Activated naive CD4-positive, alpha-beta T cell (primary cell): ENCODE results near the gene RAB40B.

Experiments
- DNase-seq, 4 experiments: peaks; one replicate each; lab custom pipeline; 2025; lab: John Stamatoyannopoulos, UW

RAB40B gene

DNA sequence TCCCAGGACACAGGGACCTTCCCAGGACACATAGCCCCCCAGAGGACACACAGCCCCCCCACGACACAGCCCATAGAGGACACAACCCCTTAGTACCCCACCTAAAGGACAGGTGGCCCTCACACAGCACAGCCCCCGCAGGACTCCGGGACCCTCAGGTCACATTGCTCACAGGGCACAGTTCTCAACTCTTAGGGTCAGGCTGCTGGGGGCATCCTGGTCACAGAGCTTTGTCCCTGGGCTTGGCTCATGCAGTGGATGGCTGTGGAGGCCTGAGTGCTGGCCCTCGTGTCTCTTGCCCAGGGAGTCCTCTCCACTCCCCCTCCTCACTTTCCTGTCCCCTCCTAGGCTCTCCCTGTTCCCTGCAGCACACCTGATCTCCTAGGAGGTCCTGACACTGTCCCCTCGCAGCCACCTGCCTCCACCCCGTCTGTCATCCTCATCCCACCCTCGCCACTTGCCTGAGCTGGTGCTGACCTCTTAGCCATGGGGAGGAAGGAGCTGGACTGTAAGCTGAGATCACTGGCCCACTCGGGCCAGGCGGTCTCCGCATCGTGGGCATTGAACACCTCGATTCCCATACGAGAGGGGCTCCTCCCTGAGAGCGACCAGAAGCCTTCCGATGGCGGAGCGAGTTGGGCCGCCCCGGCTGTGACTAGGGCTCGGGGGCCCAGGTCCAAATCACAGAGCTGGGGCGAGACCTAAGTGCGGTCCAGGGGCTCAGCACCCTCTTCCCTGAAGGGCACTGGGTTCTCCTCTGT lies 48.8 kb downstream of the RAB40B start:
- DNase-seq: no peak

DNA sequence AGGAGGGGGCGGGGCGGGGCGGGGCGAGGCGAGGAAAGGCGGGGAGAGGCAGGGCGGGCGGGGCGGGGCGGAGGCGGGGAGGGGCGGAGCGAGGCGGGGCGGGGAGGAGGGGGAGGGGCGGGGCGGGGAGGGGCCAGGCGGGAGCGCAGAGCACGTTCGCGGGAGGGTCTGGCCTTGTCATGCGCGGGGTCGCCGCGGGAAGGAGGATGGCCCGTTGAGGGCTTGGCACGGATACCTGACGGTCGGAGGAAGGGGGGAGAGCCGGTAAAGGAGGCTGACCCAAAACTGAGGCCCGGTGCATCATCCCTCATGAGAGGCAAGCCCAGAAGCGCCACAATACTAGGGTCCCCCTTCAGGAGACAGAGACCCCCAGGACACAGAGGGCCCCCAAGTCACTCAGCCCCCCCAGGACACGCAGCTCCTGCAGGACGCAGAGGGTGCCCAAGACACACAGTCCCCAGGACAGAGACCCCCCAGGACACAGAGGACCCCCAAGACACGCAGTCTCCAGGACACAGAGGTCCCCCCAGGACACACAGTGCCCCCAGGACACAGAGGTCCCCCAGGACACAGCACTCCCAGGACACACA lies 49.7 kb downstream of the RAB40B start:
- DNase-seq: peak in 1 of 4 experiments; percentile 45

DNA sequence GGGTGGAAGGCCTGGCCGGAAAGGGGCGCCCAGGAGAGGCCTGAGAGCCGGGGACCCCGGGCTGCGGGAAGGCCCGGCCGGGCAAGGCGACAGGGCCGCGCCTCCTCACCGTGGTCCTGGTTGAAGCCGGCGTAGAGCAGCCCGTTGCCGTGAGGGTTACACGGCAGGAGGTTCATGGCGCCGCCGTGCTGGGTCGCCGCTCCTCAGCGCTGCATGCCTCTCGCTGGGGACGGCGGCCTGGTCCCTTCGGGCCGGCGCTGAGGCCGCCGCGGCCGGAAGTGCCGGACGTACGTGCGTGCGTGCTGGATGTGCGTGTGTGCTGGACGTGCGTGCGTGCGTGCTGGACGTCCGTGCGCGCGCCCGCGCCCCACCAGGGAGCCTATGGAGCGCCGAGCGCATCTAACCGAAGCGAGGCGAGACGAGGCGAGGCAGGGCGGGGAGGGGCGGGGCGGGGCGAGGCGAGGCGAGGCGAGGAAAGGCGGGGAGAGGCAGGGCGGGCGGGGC lies 50.3 kb downstream of the RAB40B start, which contains the start of gene WDR45B:
WDR45B (minus strand) TSS at position 280 of the 504 bp plus-strand sequence; CDS start at position 176, 104 bp downstream.
- peak; percentile 72 to 89 (median 78) for DNase-seq

DNA sequence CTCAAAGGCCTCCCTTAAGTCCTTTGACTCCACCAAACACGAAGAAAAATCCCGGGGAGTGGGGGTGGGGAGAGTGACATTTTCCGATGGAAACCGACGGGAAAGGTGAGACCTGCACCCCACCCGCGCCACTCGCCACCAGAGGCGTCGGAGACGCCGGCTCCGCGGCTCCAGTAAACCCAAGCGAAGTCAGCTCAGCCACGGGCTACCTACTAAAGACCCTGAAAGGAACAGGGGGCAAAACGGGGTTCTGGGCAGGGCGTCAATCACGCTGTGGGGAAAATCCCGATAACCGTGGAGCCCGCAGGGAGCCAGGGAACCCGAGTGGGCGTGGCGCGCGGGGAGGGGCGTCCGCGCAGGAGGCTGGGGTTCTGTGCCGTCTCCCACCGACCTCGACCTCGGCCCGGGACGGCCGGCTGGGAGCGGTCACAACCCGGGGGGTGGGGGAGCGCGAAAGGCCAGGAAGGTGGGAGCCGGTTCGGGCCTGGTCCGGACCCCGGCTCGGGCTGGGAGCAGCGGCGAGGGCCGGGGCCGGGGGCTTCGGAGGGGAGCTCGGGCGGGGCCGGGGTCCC lies 50.8 kb downstream of the RAB40B start:
- peak in 3 of 4 experiments; percentile 13 to 50 (median 19) for DNase-seq

DNA sequence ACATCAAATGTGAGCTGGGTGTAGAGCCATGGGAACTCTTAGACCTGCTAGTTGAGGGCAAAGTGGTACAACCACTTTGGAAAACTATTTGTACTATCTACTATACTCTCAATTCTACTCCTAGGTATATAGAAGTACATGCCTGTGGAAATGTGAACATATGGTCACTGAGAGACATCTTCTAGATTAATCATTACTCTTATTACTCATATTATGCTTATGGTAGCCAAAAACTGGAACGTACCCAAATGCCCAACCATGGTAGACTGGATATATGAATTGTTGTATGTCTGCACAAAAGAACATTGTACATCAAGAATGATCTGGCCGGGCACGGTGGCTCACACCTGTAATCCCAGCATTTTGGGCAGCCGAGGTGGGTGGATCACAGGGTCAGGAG lies 53.0 kb downstream of the RAB40B start:
- DNase-seq: no peak

DNA sequence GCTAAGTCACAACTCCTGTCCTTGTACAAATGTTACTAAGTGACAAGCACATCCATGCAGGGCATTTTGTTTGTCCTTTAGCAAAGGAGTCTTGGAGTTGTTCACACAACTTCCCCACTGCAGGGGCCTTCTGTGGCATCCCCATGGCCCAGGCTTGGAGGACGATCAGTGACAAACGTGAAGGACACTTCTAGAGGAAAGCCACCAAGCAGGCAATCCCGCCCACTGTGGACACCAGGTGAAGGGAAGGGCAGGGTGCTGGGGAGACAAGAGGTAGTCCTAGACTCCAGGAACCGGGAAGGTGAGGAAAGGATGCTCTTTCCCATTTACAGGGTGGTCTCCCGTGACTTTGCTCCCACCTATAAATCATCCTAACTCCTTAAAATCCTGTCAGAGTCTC lies 54.4 kb downstream of the RAB40B start:
- DNase-seq: no peak

DNA sequence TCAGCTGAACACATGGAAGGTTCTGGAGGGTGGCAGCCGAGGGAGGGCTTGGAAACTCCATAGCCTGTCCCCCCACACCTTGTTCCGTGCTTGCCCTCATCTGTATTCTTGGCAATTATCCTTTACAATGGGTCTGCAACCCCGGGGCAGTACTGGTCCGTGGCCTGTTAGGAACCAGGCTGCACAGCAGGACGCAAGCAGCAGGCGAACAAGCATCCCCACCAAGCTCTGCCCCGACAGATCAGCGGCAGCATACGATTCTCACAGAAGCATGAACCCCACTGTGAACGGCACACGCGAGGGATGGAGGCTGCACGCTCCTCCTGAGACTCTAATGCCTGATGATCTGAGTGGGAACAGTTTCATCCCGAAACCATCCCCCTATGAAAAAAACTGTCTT lies 56.5 kb downstream of the RAB40B start:
- DNase-seq: no peak

DNA sequence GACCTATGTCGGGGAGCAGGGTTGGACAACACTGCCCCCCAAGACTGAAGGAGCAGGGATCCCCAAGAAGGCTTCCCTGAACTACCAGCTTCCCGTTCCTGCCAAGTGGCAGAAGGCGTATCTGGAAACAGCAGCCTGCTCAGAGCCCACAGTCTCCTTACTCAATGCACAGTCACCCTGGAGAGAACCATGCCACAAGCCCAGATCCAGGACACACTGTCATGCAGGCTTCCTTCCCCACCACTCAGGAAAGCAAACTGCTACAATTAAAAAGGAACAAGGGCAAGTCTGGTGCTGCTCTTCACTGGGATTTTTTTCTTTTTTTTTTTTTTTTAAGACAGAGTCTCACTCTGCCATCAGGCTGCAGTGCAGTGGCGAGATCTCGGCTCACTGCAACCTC lies 58.5 kb downstream of the RAB40B start:
- no peak for DNase-seq

DNA sequence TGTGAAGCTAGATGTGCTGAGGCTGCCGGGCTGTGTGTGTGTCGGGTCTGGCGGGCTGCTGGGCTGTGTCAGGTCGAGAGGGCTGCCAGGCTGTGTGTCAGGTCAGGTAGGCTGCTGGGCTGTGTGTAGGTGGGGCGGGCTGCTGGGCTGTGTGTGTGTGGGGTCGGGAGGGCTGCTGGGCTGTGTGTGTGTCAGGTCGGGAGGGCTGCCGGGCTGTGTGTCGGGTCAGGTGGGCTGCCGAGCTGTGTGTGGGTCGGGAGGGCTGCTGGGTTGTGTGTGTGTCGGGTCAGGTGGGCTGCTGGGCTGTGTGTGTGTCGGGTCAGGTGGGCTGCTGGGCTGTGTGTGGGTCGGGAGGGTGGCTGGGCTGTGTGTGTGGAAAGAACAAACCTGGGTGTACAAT lies 58.9 kb downstream of the RAB40B start:
- no peak for DNase-seq

DNA sequence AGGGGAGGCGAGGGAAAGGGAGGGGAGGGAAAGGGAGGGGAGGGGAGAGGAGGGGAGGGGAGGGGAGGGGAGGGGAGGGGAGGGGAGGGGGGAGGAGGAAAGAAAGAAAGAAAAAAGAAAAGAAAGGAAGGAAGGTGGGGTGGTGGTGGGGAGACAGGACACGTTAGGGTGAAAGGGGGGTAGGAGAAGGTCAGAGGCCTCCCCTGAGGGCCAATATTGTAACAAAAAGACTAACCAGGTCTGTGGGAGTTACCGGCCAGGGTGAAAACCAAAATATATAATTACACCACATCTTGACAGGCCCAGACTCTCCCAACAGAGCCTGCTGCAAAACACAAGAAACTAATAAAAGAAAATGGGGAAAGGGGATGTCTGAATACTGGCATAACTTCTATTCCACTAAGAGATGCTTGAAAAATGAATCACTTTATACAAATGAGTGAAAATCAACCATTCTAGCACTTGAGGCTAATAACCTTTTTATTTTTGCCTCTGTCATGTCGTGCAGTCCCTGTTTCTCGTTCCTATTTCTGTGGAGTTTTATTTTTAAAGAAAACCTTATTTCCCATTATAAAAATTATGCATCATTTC lies 60.2 kb downstream of the RAB40B start:
- DNase-seq: no peak

DNA sequence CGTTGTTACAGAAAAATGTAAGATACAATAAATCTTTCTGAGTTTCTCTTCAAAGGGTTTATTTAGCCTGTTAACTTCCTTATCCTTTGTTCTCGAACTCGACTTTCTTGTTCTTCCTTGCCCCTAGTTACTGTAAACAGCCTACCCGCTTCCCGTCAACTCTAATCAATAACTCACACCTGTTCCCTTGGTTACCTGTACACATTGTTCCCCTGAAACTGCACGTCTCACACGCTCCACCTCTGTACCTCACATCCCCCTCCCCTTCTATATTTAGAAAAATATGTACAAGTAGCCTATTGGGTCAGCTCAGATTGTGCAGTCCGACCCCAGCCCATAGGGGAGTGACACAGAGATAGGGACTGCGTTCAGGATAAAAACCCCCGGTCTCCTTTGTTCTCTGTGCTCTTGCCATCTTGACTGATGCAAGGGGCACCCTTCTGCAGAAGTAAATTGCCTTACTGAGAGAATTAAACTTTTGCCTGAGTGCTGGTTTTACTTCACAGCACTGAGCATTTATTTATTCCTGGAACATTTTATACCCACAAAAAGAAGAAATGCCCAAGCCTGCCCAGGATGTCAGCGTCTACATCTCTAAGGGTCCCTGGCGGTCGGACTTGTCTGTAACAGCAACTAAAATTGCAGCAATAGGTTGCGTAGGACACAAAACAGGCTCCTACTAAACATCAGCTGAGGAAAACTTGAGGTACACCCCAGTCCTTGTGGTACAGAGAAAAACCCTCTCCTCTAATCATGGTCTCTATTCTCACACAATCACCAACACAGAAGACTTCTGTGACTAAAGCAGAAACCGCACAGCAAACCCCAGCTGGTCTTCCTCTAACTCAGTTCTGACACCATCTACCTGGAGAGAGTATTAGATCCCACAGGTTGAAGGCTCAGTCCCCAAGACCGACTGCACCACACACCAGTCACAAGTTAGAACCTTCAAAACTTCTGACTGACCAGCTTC lies 61.6 kb downstream of the RAB40B start:
- no peak for DNase-seq

DNA sequence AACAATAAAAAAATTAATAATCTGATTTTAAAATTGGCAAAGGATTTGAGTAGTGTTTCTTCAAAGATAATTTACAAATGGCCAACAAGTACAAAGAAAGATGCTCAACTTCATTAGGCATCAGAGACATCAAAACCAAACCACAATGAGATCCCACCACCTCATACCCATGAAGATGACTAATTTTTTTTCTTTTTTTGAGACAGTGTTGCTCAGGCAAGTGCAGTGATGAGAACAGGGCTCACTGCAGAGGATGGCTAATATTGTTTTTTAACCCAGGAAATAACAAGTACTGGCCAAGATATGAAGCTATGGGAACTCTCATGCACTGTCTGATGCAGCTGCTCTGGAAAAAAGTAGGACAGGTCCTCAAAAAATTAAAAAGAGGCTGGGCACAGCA lies 65.2 kb downstream of the RAB40B start:
- no peak for DNase-seq

DNA sequence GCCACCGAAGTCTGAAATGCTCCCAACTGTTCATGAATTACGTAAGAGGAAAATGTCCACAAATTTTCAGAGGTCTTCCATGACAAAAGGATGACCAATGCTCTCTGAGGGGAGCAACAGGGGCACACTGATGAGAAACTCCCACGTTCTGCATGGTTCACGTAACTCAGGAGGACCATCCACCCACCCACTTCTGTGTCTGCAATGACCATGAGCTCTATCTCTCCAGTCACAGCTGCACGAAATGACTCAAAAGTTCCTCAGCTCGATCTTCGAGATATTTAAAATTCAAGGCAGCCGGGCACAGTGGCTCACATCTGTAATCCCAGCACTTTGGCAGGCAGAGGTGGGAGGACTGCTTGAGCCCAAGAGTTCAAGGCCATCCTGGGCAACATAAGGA lies 66.0 kb downstream of the RAB40B start:
- DNase-seq: no peak

DNA sequence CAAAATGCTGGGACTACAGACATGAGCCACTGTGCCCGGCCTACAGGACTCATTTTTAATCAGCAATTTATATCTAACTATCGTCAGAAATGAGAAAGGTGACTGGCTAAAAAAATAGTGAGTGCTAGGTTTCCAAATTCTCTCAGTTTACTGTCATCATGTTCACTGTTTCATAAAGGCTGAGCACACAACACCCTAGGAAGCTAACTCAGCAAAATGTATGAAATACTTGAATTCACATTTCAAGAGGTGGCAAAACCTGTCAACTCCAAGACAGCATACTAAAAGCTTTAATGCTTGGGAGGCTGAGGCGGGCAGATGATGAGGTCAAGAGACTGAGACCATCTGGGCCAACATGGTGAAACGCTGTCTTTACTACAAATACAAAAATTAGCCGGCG lies 67.0 kb downstream of the RAB40B start:
- no peak for DNase-seq

DNA sequence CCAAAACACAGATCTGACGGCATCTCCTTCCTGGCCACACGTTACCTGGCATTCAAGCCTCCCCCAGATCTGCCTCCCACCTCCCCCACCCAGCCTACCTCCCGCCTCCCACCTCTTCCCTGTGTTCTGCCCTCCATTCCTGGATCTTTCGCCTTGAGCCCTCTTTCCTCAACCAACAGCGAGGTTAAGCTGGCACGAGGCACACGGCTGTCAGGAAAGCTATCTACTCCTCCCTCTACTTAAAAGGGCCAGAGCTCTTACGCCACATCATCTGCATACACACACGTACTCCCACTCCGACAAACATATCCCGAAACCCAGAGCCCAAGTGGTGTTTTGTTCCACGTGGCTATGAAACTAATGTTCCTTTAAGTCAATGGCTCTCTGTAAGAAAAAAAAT lies 68.3 kb downstream of the RAB40B start:
- no peak for DNase-seq

DNA sequence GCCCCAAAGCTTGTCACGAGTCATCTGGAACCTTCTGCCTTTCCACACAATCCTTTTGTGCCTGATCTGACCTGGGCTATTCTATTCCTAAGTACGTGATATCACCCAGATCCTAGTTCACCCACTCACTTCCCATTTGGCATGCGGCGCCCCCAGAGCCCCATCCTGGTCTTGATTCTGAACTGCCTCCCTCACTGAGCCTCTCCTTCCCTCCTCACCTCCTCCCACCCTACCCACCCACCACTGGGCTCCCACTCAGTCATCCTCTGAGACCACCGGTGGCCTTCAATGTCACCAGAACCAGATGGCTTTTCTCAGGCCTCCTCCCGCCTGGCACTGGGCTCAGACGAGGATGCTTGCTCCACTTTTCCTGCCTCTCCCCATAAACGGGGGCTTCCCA lies 68.8 kb downstream of the RAB40B start:
- no peak for DNase-seq

DNA sequence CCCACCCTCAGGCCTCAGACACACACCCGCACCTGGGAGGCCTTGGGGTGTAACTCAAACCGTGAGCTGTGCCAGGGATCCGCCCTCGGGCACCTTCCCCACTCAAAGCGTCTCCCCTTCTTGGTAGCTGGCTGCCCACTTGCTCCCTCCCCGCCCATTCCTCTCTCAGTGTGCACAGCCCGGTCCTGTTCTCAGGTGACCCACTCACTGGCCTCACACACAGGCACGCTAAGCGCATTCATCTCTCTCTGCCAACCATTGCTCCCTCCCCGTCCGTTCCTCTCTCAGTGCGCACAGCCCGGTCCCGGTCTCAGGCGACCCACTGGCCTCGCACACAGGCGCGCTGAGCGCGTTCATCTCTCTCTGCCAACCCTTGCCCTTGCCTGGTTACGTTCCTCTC lies 71.1 kb downstream of the RAB40B start:
- DNase-seq: no peak

DNA sequence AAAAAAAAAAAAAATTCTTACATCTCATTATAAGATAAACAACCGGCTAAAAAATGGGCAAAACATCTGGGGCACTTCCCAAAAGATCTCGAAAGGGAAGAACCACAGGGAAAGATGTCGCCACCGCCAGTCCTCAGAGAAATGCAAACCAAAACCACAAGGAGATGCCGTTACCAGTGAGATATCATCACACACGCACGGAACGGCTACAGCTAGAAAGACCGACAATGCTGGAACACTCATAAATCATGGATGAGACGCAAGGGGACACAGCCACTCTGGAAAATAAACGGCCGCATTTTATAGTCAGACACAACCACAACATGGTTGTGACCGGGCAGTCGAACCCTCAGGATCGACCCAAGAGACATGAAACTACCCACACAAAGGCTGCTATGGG lies 74.8 kb downstream of the RAB40B start:
- DNase-seq: no peak

DNA sequence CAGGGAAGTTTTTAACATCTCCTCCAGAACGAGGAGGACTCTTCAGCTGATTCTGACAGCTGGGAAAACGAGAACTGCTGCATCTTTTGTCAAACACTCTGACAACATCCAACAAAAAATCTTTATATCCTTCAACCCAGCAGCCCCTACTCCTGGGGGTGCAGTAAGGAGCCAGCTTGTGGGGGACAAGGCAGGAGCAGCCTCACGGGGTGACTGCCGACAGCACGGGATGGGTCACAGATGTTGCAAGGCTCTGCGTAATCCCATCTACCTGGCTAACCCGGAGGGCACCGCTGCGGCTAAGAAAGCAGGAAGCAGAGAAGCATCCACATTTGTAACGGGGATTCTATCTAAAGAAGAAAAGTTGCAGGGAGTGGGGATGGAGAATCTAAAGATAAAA lies 78.9 kb downstream of the RAB40B start:
- no peak for DNase-seq

DNA sequence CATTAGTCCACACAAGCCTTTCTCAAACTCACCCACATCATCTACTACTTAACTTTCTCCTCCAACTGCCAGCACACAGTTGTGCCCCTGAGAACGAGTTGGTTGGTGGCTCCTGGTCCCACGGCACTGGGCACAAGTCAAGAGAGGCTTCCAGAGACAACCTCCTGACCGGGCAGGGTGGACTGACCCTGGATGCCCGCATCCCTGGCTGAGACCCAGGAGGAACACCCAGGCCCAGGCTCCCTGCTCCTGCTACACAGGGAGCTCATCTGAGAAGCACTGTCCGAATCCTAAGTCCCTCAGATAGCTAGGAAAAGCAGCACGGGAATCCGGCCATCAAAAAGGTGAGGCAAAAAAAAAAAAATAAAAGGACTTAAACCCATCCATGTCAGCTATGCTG lies 79.3 kb downstream of the RAB40B start:
- DNase-seq: no peak

DNA sequence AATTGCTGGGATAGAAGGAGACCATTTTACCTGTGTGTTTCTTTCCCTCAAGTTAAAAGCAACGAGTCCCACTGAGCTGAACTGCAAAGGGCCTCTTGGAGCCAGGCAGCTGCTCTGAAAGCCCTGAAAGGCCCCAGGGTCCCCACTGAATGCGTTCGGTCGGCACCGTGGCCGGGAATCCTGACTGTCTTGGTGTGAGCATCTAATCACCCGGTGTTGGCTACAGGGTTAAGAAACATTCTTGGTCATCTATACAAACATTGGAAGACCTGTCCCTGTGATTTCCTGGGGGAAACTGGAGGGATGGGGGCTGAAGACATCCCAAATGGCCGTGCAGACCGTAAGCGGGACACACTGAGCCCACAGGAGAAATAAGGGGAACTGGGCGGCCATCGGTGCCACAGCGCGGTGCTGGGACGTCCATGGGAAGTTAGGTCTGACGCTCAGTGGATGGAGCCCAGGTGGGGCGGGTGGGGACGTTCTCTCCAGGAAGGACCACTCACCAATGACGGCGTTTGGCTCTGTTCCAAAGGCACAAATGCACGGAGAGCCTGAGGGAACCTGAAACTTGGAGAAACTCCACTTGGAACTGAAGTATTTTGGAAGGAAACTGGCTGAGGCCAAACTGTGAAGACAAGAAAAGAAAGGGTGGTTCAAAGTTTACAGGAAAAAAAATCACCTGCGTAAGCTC lies 82.3 kb downstream of the RAB40B start:
- DNase-seq: no peak
